Activated T-cell treated with anti-CD3 and anti-CD28 coated beads, Interleukin-2, amount 50 U/mL, for 1 hour (primary cell): ENCODE measurements around the gene ODAD3.
"Not testable (repeated sequence)": the region's sequence is repeated elsewhere in the genome, so short reads cannot be mapped to it uniquely, and the experiment has no call there.

Source experiments
- DNase-seq: peaks from one replicate; pipeline ENCODE4 v3.0.0-alpha.2; 2020

ODAD3 gene

DNA sequence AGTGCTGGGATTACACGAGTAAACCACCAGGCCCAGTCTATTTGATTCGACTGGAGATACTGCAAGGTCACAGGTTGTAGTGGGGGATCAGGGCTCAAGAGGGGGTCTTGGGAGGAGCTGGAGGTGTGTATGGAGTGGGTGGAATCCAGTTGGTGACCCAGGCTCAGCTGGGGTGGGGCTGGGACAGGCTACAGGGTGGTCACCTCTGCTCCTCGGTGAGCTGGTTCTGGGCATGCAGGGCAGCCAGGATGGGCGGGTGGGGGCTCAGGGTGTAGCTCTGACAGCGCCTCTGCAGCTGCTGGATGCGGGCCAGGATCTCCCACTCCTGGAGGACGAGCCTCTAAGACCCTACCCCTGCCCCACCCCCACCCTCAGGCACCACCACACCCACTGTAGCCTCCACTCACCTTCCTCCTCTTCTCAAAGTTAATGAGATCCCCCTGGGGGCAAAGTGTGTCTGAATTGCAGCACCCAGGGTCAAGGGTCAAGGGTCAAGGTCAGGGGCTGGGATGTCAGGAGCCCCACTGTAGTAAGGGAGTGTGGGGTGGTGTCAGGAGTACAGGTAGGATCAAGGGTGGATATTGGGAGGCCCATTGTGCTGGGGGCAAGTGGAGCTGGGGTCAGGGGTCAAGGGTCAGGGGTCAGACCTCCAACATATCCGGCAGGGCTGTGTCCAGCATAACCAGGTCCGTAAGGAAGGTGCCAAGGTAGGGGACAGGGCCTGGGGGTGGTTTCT lies 32.9 kb downstream of the ODAD3 start:
- no peak for DNase-seq

DNA sequence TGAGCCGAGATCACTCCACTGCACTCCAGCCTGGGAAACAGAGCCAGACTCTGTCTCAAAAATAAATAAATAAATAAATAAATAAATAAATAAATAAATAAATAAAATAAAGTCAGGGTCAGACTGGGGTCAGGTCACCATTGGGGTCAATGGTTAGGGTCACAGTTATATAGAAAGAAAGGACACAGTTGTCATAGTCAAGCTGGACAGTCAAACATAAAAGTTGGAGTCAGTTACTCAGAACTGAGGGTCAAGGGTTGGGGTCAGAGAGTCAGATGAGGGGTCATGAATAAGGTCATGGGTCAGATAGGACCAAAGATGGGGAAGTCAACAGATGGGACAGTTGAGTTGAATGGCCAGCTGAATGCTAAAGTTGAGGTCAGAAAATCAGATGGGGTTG lies 34.1 kb downstream of the ODAD3 start:
- DNase-seq = no peak

DNA sequence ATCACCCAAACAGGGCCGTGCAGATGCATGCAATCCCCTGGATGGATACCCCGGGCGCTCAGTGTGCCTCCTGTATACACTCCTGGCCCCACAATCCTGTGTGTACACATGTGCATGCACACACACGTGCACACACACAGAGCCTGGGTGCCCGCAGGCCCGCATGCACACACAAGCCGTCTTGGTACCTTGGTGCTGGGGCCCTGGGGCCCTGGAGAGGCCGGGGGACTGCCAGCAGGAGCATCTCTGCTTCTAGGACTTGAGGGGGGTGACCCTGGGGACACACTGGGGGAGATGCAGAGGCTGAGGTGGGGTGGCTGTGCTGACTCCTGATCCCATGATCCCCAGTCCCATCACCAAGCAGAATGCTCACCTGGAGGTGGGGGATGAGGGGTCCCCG lies 35.3 kb downstream of the ODAD3 start:
- no peak for DNase-seq

DNA sequence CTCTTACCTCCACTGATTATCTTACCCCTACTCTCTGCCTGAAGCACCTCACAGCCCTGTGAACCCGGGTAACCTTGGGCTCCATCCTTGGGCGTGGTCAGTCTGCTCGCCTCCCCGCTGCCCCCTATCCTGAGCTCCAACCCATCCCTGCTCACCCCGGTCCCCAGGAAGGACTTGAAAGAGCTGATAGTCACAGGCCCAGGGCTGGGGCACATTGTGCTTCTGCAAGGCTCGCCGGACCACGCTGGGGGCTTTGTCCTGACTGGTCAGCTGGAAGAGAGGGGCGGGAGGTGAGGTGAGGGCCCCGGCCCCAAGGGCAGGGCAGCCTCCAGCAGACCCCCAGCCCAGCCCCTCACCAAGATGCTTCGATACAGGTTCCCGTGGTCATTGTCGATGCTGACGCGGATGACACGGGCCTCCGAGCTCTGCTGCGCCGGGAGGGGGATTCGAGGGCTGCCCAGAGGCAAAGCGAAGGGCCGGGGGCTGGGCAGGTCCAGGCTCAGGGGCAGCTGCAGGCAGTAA lies 37.8 kb downstream of the ODAD3 start:
- DNase-seq = no peak

DNA sequence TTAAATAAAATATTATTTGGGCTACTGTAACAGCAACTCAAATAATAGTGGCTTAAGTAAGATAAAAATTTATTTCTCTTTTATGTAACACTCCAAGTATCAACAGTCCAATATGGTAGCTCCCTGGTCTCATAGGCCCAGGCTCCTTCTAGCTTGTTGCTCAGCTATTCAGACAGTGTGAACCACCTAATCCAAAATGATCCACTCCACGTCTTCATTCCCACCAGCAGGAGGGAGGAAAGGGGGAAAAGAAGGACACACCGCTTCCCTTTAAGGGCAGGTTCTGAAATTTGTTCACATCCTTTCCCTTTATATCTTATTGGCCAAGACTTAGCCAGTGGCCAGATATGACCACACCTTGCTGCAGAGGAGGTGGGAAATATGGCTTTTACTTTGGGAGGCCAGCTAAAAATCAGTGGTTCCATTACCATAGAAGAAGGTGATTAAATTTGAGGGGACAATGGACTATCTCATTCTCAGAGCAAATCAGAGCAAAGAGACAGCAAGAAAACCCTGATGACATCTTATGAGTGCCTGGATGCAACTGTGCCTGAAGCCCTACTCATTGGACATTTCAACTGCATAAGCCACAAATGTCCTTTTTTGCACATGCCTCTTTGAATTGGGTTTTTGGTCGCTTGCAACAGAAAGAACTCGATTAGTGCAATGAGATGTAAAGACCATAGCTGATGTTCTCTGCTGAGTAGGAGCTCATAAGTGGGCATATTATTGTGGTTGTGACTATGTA lies 43.8 kb downstream of the ODAD3 start:
- no peak for DNase-seq

DNA sequence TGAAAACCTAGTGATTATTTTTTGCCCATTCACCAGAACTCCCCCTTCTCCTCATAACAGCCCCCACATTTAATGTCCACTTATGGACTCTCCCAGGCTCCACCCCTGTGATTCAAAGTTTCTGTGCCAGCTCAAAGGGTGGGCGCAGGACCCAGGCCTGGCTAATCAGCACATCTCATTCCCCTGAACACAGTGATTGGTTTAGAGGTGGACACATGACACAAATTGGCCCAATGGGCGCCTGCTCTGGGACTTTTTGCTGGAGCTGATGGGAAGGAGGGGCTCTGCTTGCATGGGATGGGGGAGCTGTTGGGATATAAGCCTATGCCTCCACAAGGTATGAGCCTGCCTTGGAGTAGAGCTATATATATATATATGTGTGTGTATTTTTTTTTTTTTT lies 44.6 kb downstream of the ODAD3 start:
- DNase-seq = no peak

DNA sequence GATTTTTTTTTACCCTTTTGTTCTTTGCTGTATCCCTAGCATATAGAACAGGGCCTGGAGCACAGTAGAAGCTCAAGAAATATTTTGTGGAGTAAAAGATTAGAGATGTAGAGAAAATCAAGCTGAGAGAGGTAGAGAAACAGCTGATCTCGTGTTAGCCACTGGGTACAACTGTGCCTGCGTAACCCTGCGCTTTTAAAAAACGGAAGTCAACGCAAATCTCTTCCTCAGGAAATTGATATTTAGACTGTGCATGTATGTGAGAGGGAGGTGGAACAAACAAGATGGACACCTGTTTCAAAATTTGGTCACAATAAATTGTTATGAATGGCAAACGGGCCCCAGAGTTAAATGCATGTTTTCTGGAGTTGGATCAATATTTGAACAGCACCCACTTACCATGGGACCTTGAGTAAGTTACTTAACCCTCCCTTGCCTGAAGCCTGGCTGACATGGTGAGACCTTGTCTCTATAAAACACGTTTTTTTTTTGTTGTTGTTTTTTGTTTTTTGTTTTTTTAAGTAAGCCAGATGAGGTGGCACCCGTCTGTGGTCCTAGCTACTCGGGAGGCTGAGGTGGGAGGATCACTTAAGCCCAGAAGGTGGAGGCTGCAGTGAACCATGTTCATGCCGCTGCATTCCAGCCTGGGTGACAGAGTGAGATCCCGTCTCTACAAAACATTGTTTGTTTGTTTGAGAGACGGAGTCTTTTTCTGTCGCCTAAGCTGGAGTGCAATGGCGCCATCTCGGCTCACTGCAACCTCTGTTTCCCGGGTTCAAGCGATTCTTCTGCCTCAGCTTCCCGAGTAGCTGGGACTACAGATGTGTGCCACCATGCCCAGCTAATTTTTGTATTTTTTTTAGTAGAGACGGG lies 47.5 kb downstream of the ODAD3 start:
- no peak for DNase-seq

DNA sequence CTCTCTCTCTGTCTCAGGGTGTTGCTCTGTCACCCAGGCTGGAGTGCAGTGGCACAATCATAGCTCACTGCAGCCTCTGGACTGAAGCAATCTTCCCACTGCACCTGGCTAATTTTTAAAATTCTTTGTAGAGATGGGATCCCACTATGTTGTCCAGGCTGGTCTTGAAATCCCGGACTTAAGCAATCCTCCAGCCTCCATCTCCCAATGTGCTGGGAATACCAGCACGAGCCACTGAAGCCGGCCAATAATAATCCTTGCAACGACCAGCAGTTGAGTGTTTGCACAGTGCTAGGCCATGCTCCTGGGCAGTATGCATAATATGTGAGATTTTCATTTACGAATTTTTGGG lies 50.2 kb downstream of the ODAD3 start:
- DNase-seq = no peak

DNA sequence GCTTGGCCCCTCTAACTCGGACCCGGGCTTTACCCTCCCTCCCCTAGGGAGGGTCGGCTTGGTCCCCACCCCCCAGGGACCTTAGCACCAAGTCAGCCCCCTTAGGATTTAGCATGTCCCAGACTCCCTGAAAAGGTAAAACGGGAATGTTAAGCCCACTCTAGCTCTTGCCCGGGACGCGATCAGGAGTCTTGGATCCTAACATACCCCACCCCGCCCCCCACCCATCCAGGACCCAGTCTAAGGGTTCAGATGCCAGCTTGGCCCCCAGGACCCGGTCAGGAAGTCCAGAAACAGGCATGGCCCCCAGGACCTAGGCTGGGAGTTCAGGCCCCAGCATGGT lies 51.2 kb downstream of the ODAD3 start:
- no peak for DNase-seq

DNA sequence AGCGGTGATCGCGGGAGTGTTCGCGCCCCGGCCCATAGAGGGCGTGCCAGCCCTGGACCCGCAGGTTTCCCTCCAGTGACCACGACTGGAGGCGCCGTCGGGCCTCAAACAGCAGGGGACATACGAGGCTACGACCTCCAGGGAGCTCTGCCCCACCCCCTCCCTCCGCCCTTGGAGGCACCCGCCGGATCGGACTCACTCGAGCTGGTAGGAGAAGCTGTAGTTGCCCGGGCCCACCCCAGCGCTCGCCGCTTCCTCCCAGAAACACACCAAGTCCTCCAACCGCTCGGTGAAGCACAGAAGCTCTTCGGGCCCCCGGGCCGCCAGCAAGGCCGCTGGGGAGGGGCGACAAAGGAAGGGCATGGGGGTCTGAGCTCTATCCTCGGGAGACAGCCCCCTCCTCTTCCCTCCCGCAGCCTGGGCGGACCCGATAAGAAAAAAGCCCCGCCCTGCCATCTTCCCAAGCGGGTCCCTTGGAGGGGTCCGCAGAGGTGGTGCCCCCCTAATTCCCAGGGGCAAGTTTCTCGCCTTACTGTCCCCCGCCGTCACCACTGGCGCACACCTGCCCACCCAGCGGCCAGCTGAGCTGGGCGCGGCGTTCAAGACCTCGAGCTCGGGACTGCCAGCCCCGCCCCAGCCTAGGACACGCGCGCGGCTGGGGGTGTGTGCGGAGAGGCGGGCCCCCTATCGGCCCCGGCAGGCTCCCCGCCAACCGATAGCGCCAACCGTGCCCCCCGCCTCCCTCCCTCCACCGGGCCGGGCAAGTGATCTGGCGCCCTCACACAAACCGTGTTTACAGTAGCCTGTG lies 51.8 kb downstream of the ODAD3 start:
- DNase-seq = peak; percentile 57

DNA sequence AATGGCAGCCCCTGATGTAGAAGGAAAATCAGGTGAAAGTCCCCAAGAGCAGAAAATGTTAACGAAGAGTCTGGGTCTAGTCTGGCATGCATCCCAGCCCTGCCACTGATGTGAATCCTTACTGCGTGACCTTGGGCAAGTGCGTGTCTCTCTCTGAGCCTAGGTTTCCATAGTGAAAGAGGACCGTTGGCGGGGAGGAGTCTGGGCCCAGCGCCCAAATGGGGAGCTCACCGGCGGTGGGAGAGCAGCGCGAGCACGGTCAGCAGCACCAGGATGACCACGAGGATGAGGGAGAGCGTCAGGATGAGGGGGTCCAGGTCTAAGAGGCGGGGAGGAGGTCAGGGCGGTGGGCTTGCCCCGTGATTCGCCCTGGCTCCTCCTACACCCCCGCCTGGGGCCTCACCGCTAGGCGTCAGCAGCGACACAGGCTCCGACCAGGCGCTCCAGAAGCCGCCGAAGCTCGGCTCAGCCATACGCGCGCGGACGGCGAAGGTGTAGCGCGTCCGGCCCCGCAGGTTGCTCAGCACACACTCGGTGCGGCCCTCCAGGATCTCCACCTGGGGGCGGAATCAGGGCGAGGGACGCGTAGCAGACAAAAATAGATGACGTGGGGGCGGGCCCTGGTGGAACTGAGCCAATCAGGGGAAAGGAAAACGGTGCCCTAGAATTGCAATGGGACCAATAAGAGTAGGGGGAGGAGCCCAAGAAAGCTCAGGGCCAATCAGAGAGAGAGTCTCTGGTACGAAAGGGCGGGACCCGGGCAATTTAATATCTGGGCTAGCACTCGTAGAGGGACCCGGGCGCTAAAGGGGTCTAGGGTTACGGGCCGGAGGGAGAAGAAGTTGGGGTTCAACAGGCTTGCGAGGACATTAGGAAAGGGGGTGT lies 54.0 kb downstream of the ODAD3 start:
- peak; percentile 96 for DNase-seq

DNA sequence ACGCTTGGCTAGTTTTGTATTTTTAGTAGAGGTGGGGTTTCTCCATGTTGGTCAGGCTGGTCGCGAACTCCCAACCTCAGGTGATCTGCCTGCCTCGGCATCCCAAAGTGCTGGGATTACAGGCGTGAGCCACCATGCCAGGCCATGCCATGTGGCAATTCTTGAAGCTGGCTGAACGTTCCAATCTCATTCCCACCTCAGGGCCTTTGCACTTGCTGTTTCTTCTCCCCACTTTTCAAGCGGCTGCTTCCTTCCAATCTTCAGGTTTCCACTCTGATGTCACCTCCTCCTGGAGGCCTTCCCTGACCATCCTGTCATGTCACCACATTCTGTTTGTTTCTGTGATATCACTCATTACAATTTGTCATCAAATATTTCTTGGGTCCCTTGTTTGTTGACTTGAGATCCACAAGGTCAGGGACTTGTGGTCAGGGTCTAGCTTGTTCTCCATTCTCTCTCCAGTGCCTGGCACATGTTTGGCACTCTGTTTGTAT lies 55.0 kb downstream of the ODAD3 start:
- no peak for DNase-seq

DNA sequence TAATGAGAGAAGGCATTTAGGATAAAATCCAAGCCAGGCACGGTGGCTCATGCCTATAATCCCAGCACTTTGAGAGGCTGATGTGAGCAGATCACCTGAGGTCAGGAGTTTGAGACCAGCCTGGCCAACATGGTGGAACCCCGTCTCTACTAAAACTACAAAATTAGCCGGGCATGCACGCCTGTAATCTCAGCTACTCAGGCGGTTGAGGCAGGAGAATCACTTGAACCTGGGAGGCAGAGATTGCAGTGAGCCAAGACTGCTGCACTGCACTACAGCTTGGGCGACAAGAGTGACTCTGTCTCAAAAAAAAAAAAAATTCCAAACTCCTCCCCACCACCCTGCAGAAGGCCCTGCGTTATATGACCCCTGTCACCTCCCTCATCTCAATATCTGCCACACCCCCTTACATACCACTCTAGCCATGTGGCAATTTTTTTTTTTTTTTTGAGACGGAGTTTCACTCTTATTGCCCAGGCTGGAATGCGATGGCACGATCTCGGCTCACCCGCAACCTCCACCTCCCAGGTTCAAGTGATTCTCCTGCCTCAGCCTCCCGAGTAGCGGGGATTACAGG lies 55.6 kb downstream of the ODAD3 start:
- DNase-seq = not testable (repeated sequence)

DNA sequence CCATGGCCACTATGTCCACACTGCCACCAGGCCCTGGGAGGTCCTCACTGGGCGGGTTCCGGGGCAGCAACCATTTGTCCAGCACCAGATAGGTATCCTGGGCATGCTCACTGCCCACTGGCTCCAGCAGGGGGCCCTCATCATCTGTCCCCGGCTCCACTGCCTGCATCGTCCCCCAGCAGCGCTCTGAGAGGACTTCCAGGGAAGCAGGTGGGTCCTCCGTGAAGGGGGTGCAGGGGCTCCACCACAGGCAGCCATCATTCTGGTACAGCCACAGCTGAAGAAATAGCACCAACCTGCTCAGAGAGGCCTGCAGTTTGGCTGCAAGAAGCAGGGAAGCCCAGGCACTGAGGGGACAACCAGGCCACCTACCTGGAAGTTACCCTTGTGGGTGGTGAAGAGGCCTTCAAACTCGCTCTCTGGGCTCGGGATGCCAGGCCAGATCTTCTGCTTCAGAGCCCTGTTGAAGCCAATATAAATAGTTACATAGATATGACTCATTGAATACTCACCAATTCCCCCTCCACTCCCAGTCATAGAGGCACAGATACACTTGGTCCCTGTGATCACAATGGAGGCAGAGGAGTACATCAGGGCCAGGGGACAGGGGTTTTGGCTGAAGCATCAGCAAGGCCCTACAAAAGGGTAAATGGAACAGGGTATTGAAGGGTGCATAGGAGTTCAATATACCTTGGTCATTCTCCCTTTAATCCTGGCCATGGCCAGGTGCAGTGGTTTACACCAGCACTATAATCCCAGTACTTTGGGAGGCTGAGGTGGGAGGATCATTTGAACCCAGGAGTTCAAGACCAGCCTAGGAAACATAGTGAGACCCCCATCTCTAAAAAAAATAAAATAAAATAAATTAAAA lies 56.4 kb downstream of the ODAD3 start:
- DNase-seq = no peak

DNA sequence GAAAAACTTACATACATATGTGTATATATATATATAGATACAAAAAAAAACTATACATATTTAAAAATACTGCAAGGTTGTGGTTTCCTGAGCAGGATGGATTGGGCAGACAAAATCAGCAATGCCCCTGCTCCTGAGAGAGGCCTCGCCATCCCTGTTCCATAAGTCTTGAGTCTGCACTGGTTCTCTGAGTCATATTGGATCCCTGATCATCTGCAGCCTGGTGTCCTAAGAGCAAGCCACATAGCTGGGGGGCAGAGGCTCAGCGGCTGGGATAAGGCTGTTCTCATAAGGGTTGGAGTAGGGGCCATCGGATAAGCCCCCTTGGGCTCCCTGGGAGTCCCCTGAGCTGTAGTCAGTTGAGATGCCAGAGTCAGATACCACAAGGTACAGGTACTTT lies 57.2 kb downstream of the ODAD3 start:
- DNase-seq = no peak

DNA sequence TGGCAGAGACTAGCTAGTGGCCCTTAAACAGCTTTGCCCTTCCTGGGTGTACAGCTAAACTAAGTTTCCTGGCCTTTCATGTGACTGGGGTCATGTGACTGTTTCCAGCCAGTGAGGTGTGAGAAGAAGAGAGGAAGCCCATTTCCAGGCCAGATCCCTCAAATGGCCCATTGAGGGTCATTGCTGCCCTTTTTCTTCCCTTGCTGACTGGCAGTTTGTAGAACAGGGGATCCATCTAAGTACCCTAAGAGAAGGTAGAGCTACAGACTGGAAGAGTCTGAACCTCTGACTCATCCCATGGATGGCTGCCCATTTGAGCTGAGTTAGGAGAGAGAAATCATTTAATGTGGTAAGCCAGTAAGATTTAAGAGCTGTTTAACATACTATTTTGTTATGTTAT lies 57.7 kb downstream of the ODAD3 start:
- no peak for DNase-seq

DNA sequence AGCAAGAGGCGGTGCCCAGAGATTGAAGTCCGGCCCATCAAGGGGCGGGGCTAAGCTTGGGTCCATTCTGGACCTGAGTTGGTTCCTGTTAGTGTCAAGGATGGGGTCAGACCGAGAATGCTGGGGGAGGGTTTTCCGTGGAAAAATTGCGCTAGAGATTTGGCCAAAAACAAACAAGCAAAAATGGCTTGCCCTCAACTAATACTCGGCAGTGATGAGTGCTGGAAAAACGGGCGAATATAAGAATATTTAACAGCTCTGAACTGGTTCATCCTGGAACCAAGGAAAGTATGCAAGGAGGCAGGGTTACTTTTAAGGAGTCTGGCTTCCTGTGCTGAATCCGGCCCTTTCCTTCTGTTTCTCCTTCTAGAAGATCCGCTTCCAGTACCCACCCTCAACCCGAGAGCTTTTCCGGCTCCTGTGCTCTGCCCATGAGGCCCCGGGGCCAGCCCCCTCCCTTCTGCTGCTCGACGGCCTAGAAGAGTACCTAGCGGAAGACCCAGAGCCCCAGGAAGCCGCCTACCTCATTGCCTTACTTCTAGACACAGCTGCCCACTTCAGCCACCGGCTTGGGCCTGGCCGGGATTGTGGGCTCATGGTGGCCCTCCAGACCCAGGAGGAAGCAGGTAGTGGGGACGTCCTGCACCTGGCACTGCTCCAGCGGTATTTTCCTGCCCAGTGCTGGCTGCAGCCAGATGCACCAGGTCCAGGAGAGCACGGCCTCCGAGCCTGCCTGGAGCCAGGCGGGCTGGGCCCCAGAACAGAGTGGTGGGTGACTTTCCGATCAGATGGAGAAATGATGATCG lies 59.6 kb downstream of the ODAD3 start:
- peak; percentile 66 for DNase-seq

DNA sequence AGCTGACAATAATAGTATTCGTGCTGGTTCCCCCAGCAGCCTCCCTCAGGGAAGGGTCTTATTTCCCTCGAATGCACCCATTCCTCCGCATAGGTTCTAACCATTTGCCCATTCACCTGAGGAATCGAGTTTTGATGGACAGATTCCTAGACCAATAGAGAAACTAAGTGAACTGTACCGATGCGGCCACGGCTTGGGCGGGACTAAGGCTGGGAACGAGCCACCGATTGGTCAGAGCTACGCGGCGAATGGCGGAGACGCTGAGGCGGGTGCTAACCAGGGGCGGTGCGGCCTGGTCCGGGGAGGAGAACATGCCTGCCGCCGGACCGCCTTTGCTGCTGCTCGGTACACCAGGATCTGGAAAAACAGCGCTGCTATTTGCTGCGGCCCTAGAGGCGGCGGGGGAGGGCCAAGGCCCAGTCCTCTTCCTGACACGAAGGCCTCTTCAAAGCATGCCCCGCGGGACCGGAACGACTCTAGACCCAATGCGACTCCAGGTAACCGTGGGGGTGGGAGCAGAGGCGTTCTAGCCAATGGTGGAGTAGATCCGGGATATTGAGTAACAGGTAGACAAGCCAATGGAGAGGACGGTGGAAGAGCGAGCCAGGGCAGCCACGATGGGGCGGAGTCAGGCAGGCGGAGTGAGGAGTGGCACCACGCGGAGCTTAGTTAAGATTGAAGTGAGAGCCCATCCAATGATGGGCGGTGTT lies 60.3 kb downstream of the ODAD3 start, which contains the start of gene SWSAP1:
Gene SWSAP1, plus strand, starts transcription at position 234 of the 710 bp plus-strand sequence. Its CDS starts 15 bp downstream, at position 249.
- peak; percentile 96 for DNase-seq
